Fibroblast of lung (primary cell): ENCODE results near the gene ZNF300. TPM values are rescaled to one million over a fixed set of nuclear protein-coding genes. Genes with fewer than 3 reads are reported as not detected.

Experiments used
- DNase-seq, 2 donors: peaks; one replicate each; pipeline versions ENCODE4 v3.0.0 to v3.0.0-alpha.2; 2010; ENCODE audit warnings: low read depth in 2 of 2
- H2AFZ ChIP-seq: 2 replicates; pipeline ENCODE4 v1.5.1; 2012; ENCODE audit warnings: low read length, control low read depth, inconsistent platforms
- H3K27ac ChIP-seq: 2 replicates; pipeline ENCODE4 v1.5.1; 2011; ENCODE audit warnings: low read length, control low read depth; ENCODE audit not compliant: insufficient read depth
- H3K27me3 ChIP-seq: 2 replicates; pipeline ENCODE4 v1.5.1; 2011; ENCODE audit warnings: mild to moderate bottlenecking, low read length; ENCODE audit not compliant: control insufficient read depth, insufficient read depth
- H3K36me3 ChIP-seq: 2 replicates; pipeline ENCODE4 v1.5.1; 2011; ENCODE audit warnings: low read length; ENCODE audit not compliant: control insufficient read depth, insufficient read depth
- H3K4me1 ChIP-seq: 2 replicates; pipeline ENCODE4 v1.5.1; 2011; ENCODE audit warnings: low read length; ENCODE audit not compliant: control insufficient read depth, insufficient read depth; ENCODE audit errors: extremely low read depth
- H3K4me2 ChIP-seq: 2 replicates; pipeline ENCODE4 v1.5.1; 2011; ENCODE audit warnings: low read length, control low read depth; ENCODE audit not compliant: insufficient read depth; ENCODE audit errors: extremely low read depth
- H3K4me3 ChIP-seq, 4 experiments: fragments of 200-600 bp in 1 of 4; sonication (generic) in 1 of 4; replicated peaks in 1 of 4; 2 replicates each; pipeline ENCODE4 v1.5.1; 2011 to 2016; ENCODE audit warnings: low read length in 4 of 4, low read depth in 3 of 4, mild to moderate bottlenecking in 3 of 4, control low read depth in 2 of 4, inconsistent platforms in 1 of 4, mixed read lengths in 1 of 4; ENCODE audit not compliant: insufficient read depth in 1 of 4; ENCODE audit errors: control extremely low read depth in 1 of 4
- H3K79me2 ChIP-seq: 2 replicates; pipeline ENCODE4 v1.5.1; 2012; ENCODE audit warnings: mild to moderate bottlenecking, low read length, inconsistent platforms; ENCODE audit not compliant: control insufficient read depth, insufficient read depth
- H3K9ac ChIP-seq: 2 replicates; pipeline ENCODE4 v1.5.1; 2011; ENCODE audit warnings: mild to moderate bottlenecking, low read length, control low read depth; ENCODE audit not compliant: insufficient read depth
- H3K9me3 ChIP-seq: 2 replicates; pipeline ENCODE4 v1.5.1; 2012; ENCODE audit warnings: low read depth, low read length; ENCODE audit not compliant: control insufficient read depth, insufficient read depth
- H4K20me1 ChIP-seq: 2 replicates; pipeline ENCODE4 v1.5.1; 2011; ENCODE audit warnings: low read length; ENCODE audit not compliant: control insufficient read depth, insufficient read depth; ENCODE audit errors: extremely low read depth
- CTCF ChIP-seq, 2 donors: IDR thresholded peaks in 1 of 2; conservative IDR thresholded peaks in 1 of 2; 1 replicate in 1 of 2; 2 replicates in 1 of 2; pipeline ENCODE4 v1.5.1; 2011 to 2012; ENCODE audit warnings: low read length in 2 of 2, control low read depth in 1 of 2, inconsistent platforms in 1 of 2, low read depth in 1 of 2, mild to moderate bottlenecking in 1 of 2
- EZH2 ChIP-seq: IDR thresholded peaks from 2 replicates; pipeline ENCODE4 v1.5.1; 2012; ENCODE audit warnings: low read length, control low read depth, mild to moderate bottlenecking; ENCODE audit errors: missing control alignments
- polyA plus RNA-seq, 2 donors: library from polyadenylated mRNA; depleted of rRNA in 1 of 2; stranded (reverse) in 1 of 2; unstranded in 1 of 2; fragments of >200 nt; gene quantifications; 2 replicates each; pipeline ENCODE4 v1.2.1, GENCODE V29; 2011 to 2012; ENCODE audit warnings: missing spikeins in 1 of 2
- total RNA-seq: library from RNA; depleted of rRNA; stranded (reverse); fragments of >200 nt; gene quantifications from 2 replicates; pipeline ENCODE4 v1.2.1, GENCODE V29; 2014

ZNF300 gene
- total and polyA plus RNA-seq, 2 donors (not counting 1 experiment from before 2014, with no cell fraction given) = 5.2 to 9.9 TPM

GRCh38 chr5:150901446-150901845 is 3.3 kb downstream of the ZNF300 start:
- H3K4me2 ChIP-seq = no peak overlapping the region
- H3K4me3 ChIP-seq = no peak overlapping the region
- H3K27me3 ChIP-seq = no peaks in the 10 kb centered on the region
- no peaks in the 10 kb centered on the region for H3K4me1 ChIP-seq
- TF ChIP-seq CTCF (conservative IDR thresholded peaks at IDR 0.05 in 1 of 2, IDR thresholded peaks at IDR 0.05 in 1 of 2; ENCODE audit: low read depth in 1 of 2, low read length in 2 of 2) (no peak), EZH2 (no peak)
- H3K27ac ChIP-seq = no peak overlapping the region
- H4K20me1 ChIP-seq = no peaks in the 10 kb centered on the region
- DNase-seq = no peak
- no peak overlapping the region for H3K9ac ChIP-seq
- H3K36me3 ChIP-seq = peaks cover 8% of the 10 kb centered on the region
- no peaks in the 10 kb centered on the region for H3K79me2 ChIP-seq
- H2AFZ ChIP-seq = no peak overlapping the region
- peaks cover 3% of the 10 kb centered on the region for H3K9me3 ChIP-seq

GRCh38 chr5:150895431-150896428 is 9.1 kb downstream of the ZNF300 start:
- H3K4me1 ChIP-seq = no peaks in the 10 kb centered on the region
- no peak overlapping the region for H3K4me3 ChIP-seq
- peaks cover 6% of the 10 kb centered on the region for H3K36me3 ChIP-seq
- DNase-seq = peak in 1 of 2 donors; percentile 10
- H3K4me2 ChIP-seq = no peak overlapping the region
- no peak overlapping the region for H2AFZ ChIP-seq
- H3K79me2 ChIP-seq = no peaks in the 10 kb centered on the region
- peaks cover 3% of the 10 kb centered on the region for H3K9me3 ChIP-seq
- no peak overlapping the region for H3K9ac ChIP-seq
- TF ChIP-seq CTCF (conservative IDR thresholded peaks at IDR 0.05 in 1 of 2, IDR thresholded peaks at IDR 0.05 in 1 of 2; ENCODE audit: low read depth in 1 of 2, low read length in 2 of 2) (no peak), EZH2 (no peak)
- H3K27ac ChIP-seq = no peak overlapping the region
- no peaks in the 10 kb centered on the region for H3K27me3 ChIP-seq
- H4K20me1 ChIP-seq = no peaks in the 10 kb centered on the region

GRCh38 chr5:150879358-150879757 is 25.4 kb downstream of the ZNF300 start:
- H3K27me3 ChIP-seq = no peaks in the 10 kb centered on the region

More at GRCh38 chr5:150879358-150879757, 25.4 kb downstream of the ZNF300 start:
- TF ChIP-seq CTCF (conservative IDR thresholded peaks at IDR 0.05 in 1 of 2, IDR thresholded peaks at IDR 0.05 in 1 of 2; ENCODE audit: low read depth in 1 of 2, low read length in 2 of 2) (no peak), EZH2 (no peak)
- H3K4me1 ChIP-seq = no peaks in the 10 kb centered on the region
- no peak overlapping the region for H3K9ac ChIP-seq
- H4K20me1 ChIP-seq = no peaks in the 10 kb centered on the region
- H2AFZ ChIP-seq = no peak overlapping the region
- DNase-seq = peak in 1 of 2 donors; percentile 4
- no peak overlapping the region for H3K27ac ChIP-seq
- H3K79me2 ChIP-seq = no peaks in the 10 kb centered on the region
- no peak overlapping the region for H3K4me2 ChIP-seq
- H3K36me3 ChIP-seq = no peaks in the 10 kb centered on the region
- H3K9me3 ChIP-seq = no peaks in the 10 kb centered on the region
- H3K4me3 ChIP-seq = no peak overlapping the region
